Measurements from ENCODE around the gene FXN.
"Not testable (repeated sequence)": the region's sequence is repeated elsewhere in the genome, so short reads cannot be mapped to it uniquely, and the experiment has no call there.

DNA sequence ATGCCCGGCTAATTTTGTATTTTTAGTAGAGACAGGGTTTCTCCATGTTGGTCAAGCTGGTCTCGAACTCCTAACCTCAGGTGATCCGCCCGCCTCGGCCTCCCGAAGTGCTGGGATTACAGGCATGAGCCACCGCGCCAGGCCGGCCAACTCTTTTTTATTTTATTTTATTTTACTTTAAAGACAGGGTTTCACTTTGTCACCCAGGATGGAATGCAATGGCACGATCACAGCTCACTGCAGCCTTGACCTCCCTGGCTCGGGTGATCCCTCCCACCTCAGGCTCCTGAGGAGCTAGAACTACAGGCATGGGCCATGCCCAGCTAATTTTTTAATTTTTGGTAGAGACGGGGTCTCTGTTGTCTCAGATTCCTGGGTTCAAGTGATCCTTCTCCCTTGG, 15.4 kb downstream of the FXN start:
- not testable (repeated sequence) for TF ChIP-seq CTCF (IDR thresholded peaks at IDR 0.05); POLR2A (IDR thresholded peaks at IDR 0.05; ENCODE audit: low read depth); POLR2AphosphoS5 (IDR thresholded peaks at IDR 0.05)
